CD4-positive, alpha-beta T cell (primary cell): Measurements from ENCODE around the gene GINS3. TPM values are rescaled to one million over a fixed set of nuclear protein-coding genes. Genes with fewer than 3 reads are reported as not detected.

Source experiments
- ATAC-seq: fragments of 200-7000 bp; cut with Tn5 transposase; one replicate; pipeline ENCODE4 v1.10.0; 2022; ENCODE audit warnings: mild to moderate bottlenecking; ENCODE audit not compliant: poor library complexity
- CTCF ChIA-PET: fragments of 350-600 bp; sonication (Branson Sonifier 250); formaldehyde crosslinking; loops from one replicate; lab custom pipeline; 2021; ENCODE audit warnings: antibody characterized with exemption, inconsistent platforms; lab: Charles Lee
- POLR2A ChIA-PET: fragments of 350-600 bp; sonication (Branson Sonifier 250); formaldehyde crosslinking; loops from one replicate; lab custom pipeline; 2021; ENCODE audit warnings: antibody characterized with exemption, inconsistent platforms; lab: Charles Lee
- DNase-seq, 14 experiments: peaks; one replicate each; pipeline ENCODE4 v3.0.0-alpha.2; 2013 to 2020; ENCODE audit warnings: mixed read lengths in 2 of 14
- H3K27ac ChIP-seq, 2 donors: one replicate each; pipeline versions ENCODE4 v1.5.1 to v1.7.0; 2013; ENCODE audit warnings: low read length in 2 of 2, low read depth in 1 of 2, mild to moderate bottlenecking in 1 of 2
- H3K27me3 ChIP-seq, 2 experiments: 1 replicate in 1 of 2; 2 replicates in 1 of 2; pipeline versions ENCODE4 v1.6.1 to v1.7.0; 2013; ENCODE audit warnings: low read length in 2 of 2, control low read depth in 1 of 2, mild to moderate bottlenecking in 1 of 2, moderate library complexity in 1 of 2; ENCODE audit not compliant: insufficient read depth in 2 of 2, control insufficient read depth in 1 of 2
- H3K36me3 ChIP-seq: one replicate; pipeline ENCODE4 v1.6.1; 2013; ENCODE audit warnings: low read length, control low read depth; ENCODE audit not compliant: insufficient read depth
- H3K4me1 ChIP-seq: one replicate; pipeline ENCODE4 v1.6.1; 2013; ENCODE audit warnings: low read length, control low read depth; ENCODE audit not compliant: insufficient read depth
- H3K4me3 ChIP-seq: one replicate; pipeline ENCODE4 v1.5.1; 2013; ENCODE audit warnings: mild to moderate bottlenecking, low read length, moderate library complexity
- H3K9me3 ChIP-seq, 2 experiments: 1 replicate in 1 of 2; 2 replicates in 1 of 2; pipeline versions ENCODE4 v1.6.1 to v1.7.0; 2013; ENCODE audit warnings: low read length in 2 of 2, mild to moderate bottlenecking in 2 of 2, control low read depth in 1 of 2, moderate library complexity in 1 of 2; ENCODE audit not compliant: control insufficient read depth in 1 of 2, insufficient read depth in 1 of 2
- H3K27ac Mint-ChIP-seq: one replicate; pipeline ENCODE4 v1.8.0; 2020; ENCODE audit warnings: mixed read lengths
- H3K27me3 Mint-ChIP-seq: one replicate; pipeline ENCODE4 v1.8.0; 2021; ENCODE audit warnings: mixed read lengths
- H3K36me3 Mint-ChIP-seq: one replicate; pipeline ENCODE4 v1.8.0; 2021; ENCODE audit warnings: low read depth, mixed read lengths
- H3K4me1 Mint-ChIP-seq: one replicate; pipeline ENCODE4 v1.8.0; 2021; ENCODE audit warnings: low read depth, mixed read lengths
- H3K4me3 Mint-ChIP-seq: one replicate; pipeline ENCODE4 v1.8.0; 2020; ENCODE audit warnings: mild to moderate bottlenecking, mixed read lengths
- H3K9me3 Mint-ChIP-seq: one replicate; pipeline ENCODE4 v1.8.0; 2020; ENCODE audit warnings: mixed read lengths
- intact Hi-C, 2 experiments: fragments of 100-400 bp; cut with DNase I in 1 of 2; cut with micrococcal nuclease in 1 of 2; formaldehyde crosslinking; loops; one replicate each; pipeline versions ENCODE4 v1.15.1 to v1.9.0; 2023 to 2025; cut with DNase I, micrococcal nuclease
- total RNA-seq, 174 experiments: library from RNA in 2 of 174; stranded (reverse) in 2 of 174; gene quantifications; one replicate each; pipeline ENCODE4 v1.2.3 and lab custom pipeline; 2021 to 2026
- TF ChIP-seq, protein P1 (sequence below): fragments of 200-600 bp; IDR thresholded peaks from one replicate; pipeline ENCODE4 v1.8.0; 2022; ENCODE audit warnings: antibody characterized with exemption, mild to moderate bottlenecking

The GINS3 gene
- total RNA-seq, 2 experiments from 2014 or later: 0.27 to 0.36 TPM

DNA sequence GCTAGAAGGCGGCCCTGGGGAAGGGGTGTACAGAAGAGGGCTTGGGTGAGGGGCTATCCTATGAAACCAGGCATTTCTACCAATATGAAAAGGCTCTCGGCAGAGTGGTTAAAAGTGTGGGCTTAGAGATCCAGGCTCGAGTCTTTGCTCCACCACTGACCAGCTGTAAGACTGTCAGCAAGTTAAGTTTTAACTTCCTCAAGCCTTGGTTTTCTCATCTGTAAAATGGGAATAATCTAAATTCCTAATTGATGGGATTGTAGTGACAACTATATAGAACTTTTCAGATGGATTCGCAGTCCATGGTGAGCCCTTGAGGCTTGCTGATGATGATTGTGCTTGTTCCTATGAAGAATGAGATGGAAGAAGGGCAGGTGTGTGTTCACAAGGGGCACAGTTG, 57.0 kb downstream of the GINS3 start:
- Mint-ChIP-seq H3K27ac (no peak overlapping the region), H3K4me1 (no peaks in the 10 kb centered on the region), H3K27me3 (peaks cover 9% of the 10 kb centered on the region), H3K4me3 (no peak overlapping the region), H3K9me3 (no peaks in the 10 kb centered on the region), H3K36me3 (no peaks in the 10 kb centered on the region)
- no peaks in the 10 kb centered on the region for H3K36me3 ChIP-seq
- CTCF ChIA-PET: no interaction called here
- POLR2A ChIA-PET: no interaction called here
- H3K9me3 ChIP-seq: no peaks in the 10 kb centered on the region
- ATAC-seq: no peak
- no peak overlapping the region for H3K4me3 ChIP-seq
- H3K4me1 ChIP-seq: no peaks in the 10 kb centered on the region
- H3K27ac ChIP-seq: no peak overlapping the region
- H3K27me3 ChIP-seq: peaks cover 4 to 6% of the 10 kb centered on the region in 2 experiments
- DNase-seq: no peak
- intact Hi-C loops: no loop called here
- TF ChIP-seq, protein P1, sequence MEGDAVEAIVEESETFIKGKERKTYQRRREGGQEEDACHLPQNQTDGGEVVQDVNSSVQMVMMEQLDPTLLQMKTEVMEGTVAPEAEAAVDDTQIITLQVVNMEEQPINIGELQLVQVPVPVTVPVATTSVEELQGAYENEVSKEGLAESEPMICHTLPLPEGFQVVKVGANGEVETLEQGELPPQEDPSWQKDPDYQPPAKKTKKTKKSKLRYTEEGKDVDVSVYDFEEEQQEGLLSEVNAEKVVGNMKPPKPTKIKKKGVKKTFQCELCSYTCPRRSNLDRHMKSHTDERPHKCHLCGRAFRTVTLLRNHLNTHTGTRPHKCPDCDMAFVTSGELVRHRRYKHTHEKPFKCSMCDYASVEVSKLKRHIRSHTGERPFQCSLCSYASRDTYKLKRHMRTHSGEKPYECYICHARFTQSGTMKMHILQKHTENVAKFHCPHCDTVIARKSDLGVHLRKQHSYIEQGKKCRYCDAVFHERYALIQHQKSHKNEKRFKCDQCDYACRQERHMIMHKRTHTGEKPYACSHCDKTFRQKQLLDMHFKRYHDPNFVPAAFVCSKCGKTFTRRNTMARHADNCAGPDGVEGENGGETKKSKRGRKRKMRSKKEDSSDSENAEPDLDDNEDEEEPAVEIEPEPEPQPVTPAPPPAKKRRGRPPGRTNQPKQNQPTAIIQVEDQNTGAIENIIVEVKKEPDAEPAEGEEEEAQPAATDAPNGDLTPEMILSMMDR: no peak

DNA sequence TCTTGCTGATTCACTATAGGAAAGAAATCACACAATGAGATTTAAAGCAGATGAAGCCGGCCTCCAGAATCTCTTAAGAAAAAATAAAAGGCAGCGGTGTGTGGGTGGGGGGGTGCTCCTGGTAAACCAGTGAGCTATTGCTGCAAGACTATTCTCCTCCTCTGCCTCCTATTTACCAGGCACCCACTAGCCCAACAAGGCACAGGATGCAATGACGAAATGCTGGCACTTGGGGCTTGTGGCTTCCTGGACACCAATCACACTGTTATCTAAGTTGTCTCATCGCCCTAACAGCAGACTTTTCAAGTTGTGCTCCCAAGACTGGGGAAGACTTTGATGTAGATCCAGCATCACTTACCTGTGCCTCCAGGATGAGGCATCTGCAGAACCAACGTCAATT, 57.5 kb downstream of the GINS3 start:
- no peak for DNase-seq
- CTCF ChIA-PET: no interaction called here
- H3K4me3 ChIP-seq: no peak overlapping the region

DNA sequence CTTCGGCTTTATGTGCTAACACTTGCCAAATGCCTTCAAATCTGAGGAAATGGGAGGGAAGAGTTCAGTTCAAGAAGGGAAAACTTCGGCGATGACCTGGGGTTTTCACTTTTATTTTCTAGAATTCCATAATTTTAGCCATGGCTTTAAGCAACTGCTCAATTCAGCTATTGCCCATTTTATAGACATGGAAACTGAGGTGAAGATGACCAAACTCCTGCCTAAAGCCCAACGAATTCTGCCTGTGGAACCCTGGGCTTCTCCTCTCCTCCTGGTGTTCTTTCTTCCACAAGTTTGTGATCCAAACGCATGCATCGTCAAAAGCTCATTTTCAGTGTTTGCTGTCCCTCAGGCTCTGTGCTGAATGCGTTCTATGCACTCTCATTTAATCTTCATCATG, 58.3 kb downstream of the GINS3 start:
- no peak for ATAC-seq
- Histone ChIP-seq H3K36me3 (no peaks in the 10 kb centered on the region), H3K4me3 (no peak overlapping the region), H3K4me1 (no peaks in the 10 kb centered on the region), H3K27ac (no peak overlapping the region), H3K9me3 (no peaks in the 10 kb centered on the region), H3K27me3 (peaks cover 0 to 4% of the 10 kb centered on the region in 2 experiments)
- Mint-ChIP-seq H3K4me1 (no peaks in the 10 kb centered on the region), H3K27me3 (peaks cover 15% of the 10 kb centered on the region), H3K36me3 (no peaks in the 10 kb centered on the region), H3K27ac (no peak overlapping the region), H3K4me3 (no peak overlapping the region), H3K9me3 (no peaks in the 10 kb centered on the region)
- ChIA-PET CTCF (no interaction called here), POLR2A (no interaction called here)
- DNase-seq: no peak
- intact Hi-C loops: no loop called here
- TF ChIP-seq, protein P1: no peak

More for the DNA sequence above, 57.5 kb downstream of the GINS3 start:
- Histone ChIP-seq H3K9me3 (no peaks in the 10 kb centered on the region), H3K27me3 (peaks cover 2 to 4% of the 10 kb centered on the region in 2 experiments), H3K27ac (no peak overlapping the region), H3K4me1 (no peaks in the 10 kb centered on the region), H3K36me3 (no peaks in the 10 kb centered on the region)
- Mint-ChIP-seq H3K36me3 (no peaks in the 10 kb centered on the region), H3K4me3 (no peak overlapping the region), H3K27me3 (peaks cover 10% of the 10 kb centered on the region), H3K4me1 (no peaks in the 10 kb centered on the region), H3K9me3 (no peaks in the 10 kb centered on the region), H3K27ac (no peak overlapping the region)
- intact Hi-C loops: no loop called here
- POLR2A ChIA-PET: no interaction called here
- TF ChIP-seq, protein P1: no peak
- ATAC-seq: no peak
